Karpas-422 (cell line): Measurements from ENCODE around the gene TSPAN13. TPM values are rescaled to one million over a fixed set of nuclear protein-coding genes. Genes with fewer than 3 reads are reported as not detected.
A peak's percentile ranks its signal among the peaks of the same experiment; 100 is the strongest.
"Not testable (repeated sequence)": the region's sequence is repeated elsewhere in the genome, so short reads cannot be mapped to it uniquely, and the experiment has no call there.

ENCODE experiments used
- DNase-seq: peaks from one replicate; pipeline ENCODE4 v3.0.0-alpha.2; 2015
- H2AFZ ChIP-seq: fragments of 200-600 bp; sonication (generic); 2 replicates; pipeline ENCODE4 v1.6.1; 2014; ENCODE audit warnings: antibody characterized with exemption, low read length, mixed read lengths
- H3K27ac ChIP-seq: fragments of 200-600 bp; sonication (generic); 2 replicates; pipeline ENCODE4 v1.5.1; 2014; ENCODE audit warnings: mild to moderate bottlenecking, low read length, moderate library complexity
- H3K27me3 ChIP-seq: fragments of 200-600 bp; sonication (generic); 2 replicates; pipeline ENCODE4 v1.6.1; 2014; ENCODE audit warnings: low read length, mixed read lengths
- H3K36me3 ChIP-seq: fragments of 200-600 bp; sonication (generic); 2 replicates; pipeline ENCODE4 v1.6.1; 2014; ENCODE audit warnings: low read length, mixed read lengths; ENCODE audit not compliant: insufficient read depth
- H3K4me1 ChIP-seq: fragments of 200-600 bp; sonication (generic); 2 replicates; pipeline ENCODE4 v1.6.1; 2014; ENCODE audit warnings: mild to moderate bottlenecking, low read length, mixed read lengths
- H3K4me2 ChIP-seq: fragments of 200-600 bp; sonication (generic); 2 replicates; pipeline ENCODE4 v1.6.1; 2014; ENCODE audit warnings: low read length, low read depth, mild to moderate bottlenecking; ENCODE audit not compliant: poor library complexity, severe bottlenecking
- H3K4me3 ChIP-seq: fragments of 200-600 bp; sonication (generic); 2 replicates; pipeline ENCODE4 v1.5.1; 2014; ENCODE audit warnings: mild to moderate bottlenecking, antibody characterized with exemption, low read length, mixed read lengths
- H3K79me2 ChIP-seq: fragments of 200-600 bp; sonication (generic); 2 replicates; pipeline ENCODE4 v1.6.1; 2014; ENCODE audit warnings: mild to moderate bottlenecking, low read length, mixed read lengths
- H3K9ac ChIP-seq: fragments of 200-600 bp; sonication (generic); 2 replicates; pipeline ENCODE4 v1.6.0; 2014; ENCODE audit warnings: low read length
- H3K9me2 ChIP-seq: fragments of 200-600 bp; sonication (generic), shearing (Covaris generic); replicated peaks from 2 replicates; pipeline ENCODE4 v1.6.0; 2014; ENCODE audit warnings: mild to moderate bottlenecking, low read length, moderate library complexity; ENCODE audit not compliant: insufficient read depth
- H3K9me3 ChIP-seq: fragments of 300-700, 200-600 bp; sonication (generic); 2 replicates; pipeline ENCODE4 v1.6.1; 2014; ENCODE audit warnings: low read length, mixed read lengths
- H4K20me1 ChIP-seq: fragments of 200-600 bp; sonication (generic); 2 replicates; pipeline ENCODE4 v1.6.1; 2014; ENCODE audit warnings: mild to moderate bottlenecking, antibody characterized with exemption, low read length, low read depth; ENCODE audit not compliant: insufficient read depth
- total RNA-seq: library from RNA; depleted of rRNA; stranded (reverse); fragments of >200 nt; shearing (Covaris generic); gene quantifications from 2 replicates; pipeline ENCODE4 v1.2.3, GENCODE V29; 2014; ENCODE audit warnings: low replicate concordance

The TSPAN13 gene
- total RNA-seq, 1 experiment from 2014 or later = 4.2 TPM

- H3K4me1 ChIP-seq = peaks cover 8% of the 10 kb centered on the region
- H3K36me3 ChIP-seq = no peaks in the 10 kb centered on the region
- H3K9me2 ChIP-seq = no peaks in the 10 kb centered on the region
- H3K27ac ChIP-seq = no peak overlapping the region
- H3K4me3 ChIP-seq = no peak overlapping the region
- no peaks in the 10 kb centered on the region for H3K79me2 ChIP-seq
- no peaks in the 10 kb centered on the region for H3K27me3 ChIP-seq
- no peak for DNase-seq
- H3K9me3 ChIP-seq = no peaks in the 10 kb centered on the region
- H3K9ac ChIP-seq = no peak overlapping the region
- H4K20me1 ChIP-seq = no peaks in the 10 kb centered on the region; the same call in 1 of the 2 replicates
- no peak overlapping the region for H3K4me2 ChIP-seq
- H2AFZ ChIP-seq = no peak overlapping the region
Measured at GRCh38 chr7:16758631-16759611, 5.4 kb downstream of the TSPAN13 start.

DNA sequence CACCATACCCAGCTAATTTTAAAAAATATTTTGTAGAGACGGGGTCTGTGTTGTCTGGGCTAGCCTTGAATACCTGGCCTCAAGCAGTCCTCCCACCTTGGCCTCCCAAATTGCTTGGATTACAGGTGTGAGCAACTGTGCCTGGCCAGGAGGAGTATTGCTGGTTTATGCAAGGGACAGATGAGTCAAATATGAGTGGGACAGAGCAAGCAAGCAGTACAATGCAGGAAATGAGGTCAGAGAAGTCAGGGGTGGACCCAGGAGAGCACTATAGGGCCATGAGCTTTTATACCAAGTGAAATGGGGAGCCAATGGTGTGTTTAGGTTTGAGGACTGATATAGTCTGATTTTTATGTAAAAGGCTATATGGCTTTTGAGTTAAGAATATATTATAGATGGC is 6.3 kb downstream of the TSPAN13 start:
- DNase-seq = no peak
- no peak overlapping the region for H3K9ac ChIP-seq
- no peaks in the 10 kb centered on the region for H3K36me3 ChIP-seq
- no peaks in the 10 kb centered on the region for H3K4me1 ChIP-seq
- no peak overlapping the region for H2AFZ ChIP-seq
- no peaks in the 10 kb centered on the region for H3K9me3 ChIP-seq
- H3K27me3 ChIP-seq = no peaks in the 10 kb centered on the region
- no peaks in the 10 kb centered on the region for H3K79me2 ChIP-seq
- H3K4me2 ChIP-seq = no peak overlapping the region
- H3K4me3 ChIP-seq = no peak overlapping the region
- no peak overlapping the region for H3K27ac ChIP-seq
- H4K20me1 ChIP-seq = no peaks in the 10 kb centered on the region; the same call in 1 of the 2 replicates
- no peaks in the 10 kb centered on the region for H3K9me2 ChIP-seq

DNA sequence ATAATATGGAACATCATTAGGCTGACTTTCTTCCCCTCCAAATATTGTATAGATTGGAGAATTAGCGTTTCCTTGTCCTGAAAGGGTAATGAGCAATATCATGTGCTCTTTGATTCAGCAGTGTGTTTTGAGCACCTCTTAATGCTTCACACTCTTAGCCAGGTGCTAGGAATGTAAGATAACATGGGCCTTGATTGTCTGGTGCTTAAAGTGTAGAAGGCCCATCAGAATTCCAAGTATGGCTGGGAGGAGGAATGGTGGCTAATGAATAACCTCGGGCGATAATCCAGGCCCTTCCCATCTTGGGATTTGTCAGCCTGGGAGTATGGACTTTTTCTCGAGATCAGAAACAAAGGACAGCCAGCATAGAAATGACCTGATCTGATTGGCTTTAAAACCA is 8.6 kb downstream of the TSPAN13 start:
- H3K27me3 ChIP-seq = no peaks in the 10 kb centered on the region
- no peaks in the 10 kb centered on the region for H3K79me2 ChIP-seq
- no peak overlapping the region for H3K9ac ChIP-seq
- H3K27ac ChIP-seq = no peak overlapping the region
- H4K20me1 ChIP-seq = no peaks in the 10 kb centered on the region
- H3K4me1 ChIP-seq = no peaks in the 10 kb centered on the region
- H3K4me2 ChIP-seq = no peak overlapping the region
- H3K9me3 ChIP-seq = no peaks in the 10 kb centered on the region
- no peak for DNase-seq
- no peaks in the 10 kb centered on the region for H3K36me3 ChIP-seq
- H2AFZ ChIP-seq = no peak overlapping the region
- H3K9me2 ChIP-seq = no peaks in the 10 kb centered on the region
- H3K4me3 ChIP-seq = no peak overlapping the region

DNA sequence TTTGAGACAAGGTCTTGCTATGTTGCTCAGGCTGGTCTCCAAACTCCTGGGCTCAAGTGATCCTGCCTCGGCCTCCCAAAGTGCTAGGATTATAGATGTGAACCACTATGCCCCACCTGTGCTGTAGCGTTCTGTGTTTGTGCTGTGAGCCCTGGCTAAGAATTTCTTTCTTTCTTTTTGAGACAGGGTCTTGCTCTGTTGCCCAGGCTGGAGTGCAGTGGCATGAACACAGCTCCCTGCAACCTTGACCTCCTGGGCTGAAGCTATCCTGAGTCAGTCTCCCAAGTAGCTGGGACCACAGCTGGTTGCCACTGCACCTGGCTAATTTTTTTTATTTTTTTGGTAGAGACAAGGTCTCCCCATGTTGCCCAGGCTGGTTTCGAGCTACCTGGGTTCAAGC is 11.4 kb downstream of the TSPAN13 start:
- H3K9me2 ChIP-seq = no peaks in the 10 kb centered on the region
- no peaks in the 10 kb centered on the region for H3K4me1 ChIP-seq
- H4K20me1 ChIP-seq = no peaks in the 10 kb centered on the region
- H3K4me2 ChIP-seq = no peak overlapping the region
- no peaks in the 10 kb centered on the region for H3K27me3 ChIP-seq
- no peaks in the 10 kb centered on the region for H3K9me3 ChIP-seq
- no peak overlapping the region for H3K9ac ChIP-seq
- H3K36me3 ChIP-seq = no peaks in the 10 kb centered on the region
- H3K27ac ChIP-seq = no peak overlapping the region
- H3K79me2 ChIP-seq = no peaks in the 10 kb centered on the region
- no peak overlapping the region for H3K4me3 ChIP-seq
- no peak overlapping the region for H2AFZ ChIP-seq
- DNase-seq = peak; percentile 19

GRCh38 chr7:16765436-16765859 is 11.9 kb downstream of the TSPAN13 start:
- Histone ChIP-seq H3K4me3 (no peak overlapping the region), H3K79me2 (no peaks in the 10 kb centered on the region), H4K20me1 (no peaks in the 10 kb centered on the region), H3K9me2 (no peaks in the 10 kb centered on the region), H3K4me2 (no peak overlapping the region), H3K9me3 (no peaks in the 10 kb centered on the region), H3K27me3 (no peaks in the 10 kb centered on the region), H3K9ac (no peak overlapping the region), H3K36me3 (no peaks in the 10 kb centered on the region), H3K27ac (no peak overlapping the region), H3K4me1 (no peaks in the 10 kb centered on the region), H2AFZ (no peak overlapping the region)
- DNase-seq = peak; percentile 32

DNA sequence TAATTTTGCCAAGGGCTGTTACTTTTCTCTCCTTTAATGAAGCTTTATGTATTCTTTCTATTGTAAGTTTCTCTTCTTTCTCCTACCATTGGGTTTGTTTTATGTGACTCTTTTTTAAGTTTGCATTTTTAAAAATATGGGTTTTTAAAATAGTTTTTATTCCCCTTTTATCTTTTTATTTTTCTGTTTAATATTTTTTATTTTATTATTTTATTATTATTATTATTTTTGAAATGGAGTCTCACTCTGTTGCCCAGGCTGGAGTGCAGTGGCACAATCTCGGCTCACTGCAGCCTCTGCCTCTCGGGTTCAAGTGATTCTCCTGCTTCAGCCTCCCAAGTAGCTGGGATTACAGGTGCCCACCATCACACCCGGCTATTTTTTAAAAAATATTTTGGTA is 16.4 kb downstream of the TSPAN13 start:
- not testable (repeated sequence) for H3K4me2 ChIP-seq, H3K27ac ChIP-seq, H3K4me1 ChIP-seq, H3K27me3 ChIP-seq, H2AFZ ChIP-seq, H3K9me2 ChIP-seq, H3K9ac ChIP-seq, H3K79me2 ChIP-seq, H3K36me3 ChIP-seq, H3K9me3 ChIP-seq, H3K4me3 ChIP-seq, H4K20me1 ChIP-seq
- DNase-seq = peak; percentile 5

DNA sequence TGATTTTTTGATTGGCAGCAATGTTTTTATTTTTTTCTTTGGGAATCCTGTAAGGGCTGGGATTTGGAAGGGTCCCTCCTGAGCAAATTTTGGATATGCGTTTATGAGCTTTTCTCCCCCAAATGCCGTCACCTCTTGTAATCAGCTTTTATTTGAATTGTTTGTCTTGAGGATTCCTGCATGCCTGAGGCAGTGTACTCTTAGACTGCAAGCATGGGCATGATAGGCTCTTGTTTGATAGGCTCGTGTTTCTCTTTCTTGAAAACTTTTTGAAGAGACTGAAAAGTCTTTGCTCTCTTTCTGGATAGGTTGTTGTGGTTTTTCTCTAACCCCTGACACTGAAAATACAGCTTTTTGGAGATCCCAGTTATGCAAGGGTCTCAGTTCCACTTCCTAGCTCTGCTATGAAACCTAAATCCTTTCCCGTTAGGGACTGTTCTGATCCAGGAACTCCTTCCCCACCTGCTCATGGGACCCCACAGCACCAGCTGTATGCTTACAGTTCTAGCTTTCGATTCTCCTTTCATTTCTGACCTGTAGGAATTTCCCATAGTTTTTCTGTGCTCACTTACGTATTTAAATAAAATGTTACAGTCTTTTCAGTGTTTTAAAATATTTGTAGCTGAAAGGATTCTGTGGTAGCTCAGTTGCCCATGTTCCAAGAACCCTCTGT is 17.2 kb downstream of the TSPAN13 start:
- Histone ChIP-seq H3K27ac (no peak overlapping the region), H3K9me3 (no peaks in the 10 kb centered on the region), H3K4me3 (no peak overlapping the region), H3K9ac (no peak overlapping the region), H3K4me1 (peaks cover 4% of the 10 kb centered on the region; the same call in 1 of the 2 replicates), H3K27me3 (no peaks in the 10 kb centered on the region), H3K36me3 (no peaks in the 10 kb centered on the region), H3K9me2 (no peaks in the 10 kb centered on the region), H4K20me1 (no peaks in the 10 kb centered on the region), H3K79me2 (no peaks in the 10 kb centered on the region), H2AFZ (no peak overlapping the region), H3K4me2 (no peak overlapping the region)
- no peak for DNase-seq

GRCh38 chr7:16773326-16773725 is 19.8 kb downstream of the TSPAN13 start:
- Histone ChIP-seq H3K79me2 (no peaks in the 10 kb centered on the region), H3K4me1 (peaks cover 4% of the 10 kb centered on the region; the same call in 1 of the 2 replicates), H2AFZ (no peak overlapping the region), H3K27me3 (no peaks in the 10 kb centered on the region), H3K9me2 (no peaks in the 10 kb centered on the region), H4K20me1 (no peaks in the 10 kb centered on the region), H3K4me3 (no peak overlapping the region), H3K9ac (no peak overlapping the region), H3K9me3 (no peaks in the 10 kb centered on the region), H3K4me2 (no peak overlapping the region), H3K27ac (no peak overlapping the region), H3K36me3 (no peaks in the 10 kb centered on the region)
- DNase-seq = peak; percentile 21
